CD1c-positive myeloid dendritic cell (primary cell): ENCODE results near the gene GYPE.
"Not testable (repeated sequence)": the region's sequence is repeated elsewhere in the genome, so short reads cannot be mapped to it uniquely, and the experiment has no call there.

Experiments
- DNase-seq: peaks from one replicate; pipeline ENCODE4 v3.0.0-alpha.2; 2016; ENCODE audit errors: extremely low spot score

Gene GYPE

GRCh38 chr4:143905440-143905839 is at the start of gene GYPE:
GYPE (minus strand) TSS chr4:143905559; CDS start chr4:143905507, 52 bp downstream.
- DNase-seq = not testable (repeated sequence)

DNA sequence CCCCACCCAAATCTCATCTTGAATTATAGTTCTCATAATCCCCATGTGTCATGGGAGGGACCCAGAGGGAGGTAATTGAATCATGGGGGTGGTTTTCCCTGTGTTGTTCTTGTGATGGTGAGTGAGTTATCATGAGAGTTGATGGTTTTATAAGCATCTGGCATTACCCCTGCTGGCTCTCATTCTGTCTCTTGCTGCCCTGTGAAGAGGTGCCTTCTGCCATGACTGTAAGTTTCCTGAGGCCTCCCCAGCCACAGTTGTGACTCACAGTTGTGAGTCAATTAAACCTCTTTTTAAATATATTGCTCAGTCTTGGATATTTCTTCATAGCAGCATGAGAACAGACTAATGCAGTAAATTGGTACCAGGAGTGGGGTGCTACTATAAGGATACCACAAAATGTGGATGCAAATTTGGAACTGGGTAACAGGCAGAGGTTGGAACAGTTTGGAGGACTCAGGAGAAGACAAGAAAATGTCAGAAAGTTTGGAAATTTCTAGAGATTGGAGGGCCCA is 46.2 kb upstream of the GYPE start:
- DNase-seq = not testable (repeated sequence)

DNA sequence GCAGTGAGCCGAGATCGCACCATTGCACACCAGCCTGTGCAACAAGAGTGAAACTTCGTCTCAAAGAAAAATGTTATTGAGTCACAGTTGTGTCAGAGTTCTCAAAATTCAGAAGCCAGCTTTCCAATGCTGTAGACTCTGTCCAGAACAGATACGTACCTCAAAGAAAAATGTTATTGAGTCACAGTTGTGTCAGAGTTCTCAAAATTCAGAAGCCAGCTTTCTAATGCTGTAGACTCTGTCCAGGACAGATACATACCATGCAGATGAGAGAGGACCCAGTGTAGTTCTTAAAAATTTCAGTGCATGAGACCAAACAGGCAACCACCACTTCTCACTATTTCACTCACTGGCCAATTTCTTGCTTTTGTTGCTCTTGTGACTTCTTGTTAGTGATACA is 45.6 kb upstream of the GYPE start:
- DNase-seq = not testable (repeated sequence)

GRCh38 chr4:143950185-143950584 is 44.8 kb upstream of the GYPE start:
- DNase-seq = not testable (repeated sequence)

GRCh38 chr4:143947493-143947892 is 42.1 kb upstream of the GYPE start:
- not testable (repeated sequence) for DNase-seq

DNA sequence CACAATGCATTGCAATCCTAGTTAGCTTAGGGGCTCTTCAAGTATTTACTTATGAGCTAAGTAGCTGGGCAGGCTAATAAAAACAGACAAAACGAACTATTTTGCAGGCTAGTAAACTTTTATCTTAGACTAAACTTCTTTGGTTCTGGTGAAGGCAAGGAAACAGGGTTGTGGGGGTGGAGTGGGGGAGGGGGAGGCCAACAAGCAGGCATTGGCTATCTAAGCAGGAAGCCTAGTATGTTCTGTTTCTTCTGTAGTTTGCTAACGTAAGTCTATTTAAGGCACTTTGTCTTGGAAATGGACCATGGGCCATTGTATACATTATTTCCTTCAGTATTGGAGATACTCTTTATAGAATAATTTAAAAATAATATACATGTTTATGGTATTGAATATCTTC is 35.3 kb upstream of the GYPE start:
- not testable (repeated sequence) for DNase-seq

GRCh38 chr4:143939528-143939927 is 34.2 kb upstream of the GYPE start:
- DNase-seq = no peak

DNA sequence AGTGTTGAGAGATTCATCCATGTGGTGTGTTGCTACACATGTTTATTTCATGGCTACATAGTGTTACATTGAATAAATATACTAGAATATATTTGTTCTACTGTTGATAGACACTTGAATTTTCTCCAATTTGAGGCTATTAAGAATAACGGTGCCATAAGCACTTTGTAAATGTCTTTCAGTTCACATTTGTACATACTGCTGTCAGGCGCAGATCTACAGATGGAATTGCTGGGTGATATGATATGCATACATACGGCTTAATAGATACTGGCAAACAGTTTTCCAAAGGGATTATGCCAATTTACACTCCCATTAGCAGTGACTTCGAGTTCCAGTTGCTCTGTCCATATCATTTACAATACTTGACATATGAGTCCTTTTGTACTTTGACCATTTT is 33.5 kb upstream of the GYPE start:
- not testable (repeated sequence) for DNase-seq

- DNase-seq = peak; percentile 31
These were observed 15.8 kb upstream of the GYPE start for GRCh38 chr4:143921181-143921580.

DNA sequence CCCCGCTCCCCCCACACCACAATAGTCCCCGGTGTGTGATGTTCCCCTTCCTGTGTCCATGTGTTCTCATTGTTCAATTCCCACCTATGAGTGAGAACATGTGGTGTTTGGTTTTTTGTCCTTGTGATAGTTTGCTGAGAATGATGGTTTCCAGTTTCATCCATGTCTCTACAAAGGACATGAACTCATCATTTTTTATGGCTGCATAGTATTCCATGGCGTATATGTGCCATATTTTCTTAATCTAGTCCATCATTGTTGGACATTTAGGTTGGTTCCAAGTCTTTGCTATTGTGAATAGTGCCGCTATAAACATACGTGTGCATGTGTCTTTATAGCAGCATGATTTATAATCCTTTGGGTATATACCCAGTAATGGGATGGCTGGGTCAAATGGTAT is 11.1 kb upstream of the GYPE start:
- DNase-seq = not testable (repeated sequence)

DNA sequence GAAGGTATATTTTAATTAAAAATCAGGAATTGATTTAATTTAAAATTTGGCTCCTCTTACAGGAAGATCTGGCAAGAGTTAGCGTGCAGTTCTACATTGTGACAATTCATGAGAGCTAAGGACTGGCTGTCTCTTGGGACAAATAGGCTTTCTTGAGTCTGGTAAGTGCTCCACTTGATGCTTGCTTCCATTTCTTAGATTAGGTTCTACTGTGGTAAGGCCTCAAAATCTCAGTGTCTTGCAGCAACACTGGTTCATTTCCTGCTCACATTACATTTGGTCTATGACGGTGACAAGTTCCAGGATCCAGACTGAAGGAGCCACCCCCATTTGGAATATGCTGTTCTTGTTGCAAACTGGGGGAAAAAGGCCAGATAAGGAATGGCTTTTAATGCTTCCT is 7.1 kb upstream of the GYPE start:
- DNase-seq = not testable (repeated sequence)

GRCh38 chr4:143911528-143912417 is 6.4 kb upstream of the GYPE start:
- DNase-seq = peak; percentile 5

DNA sequence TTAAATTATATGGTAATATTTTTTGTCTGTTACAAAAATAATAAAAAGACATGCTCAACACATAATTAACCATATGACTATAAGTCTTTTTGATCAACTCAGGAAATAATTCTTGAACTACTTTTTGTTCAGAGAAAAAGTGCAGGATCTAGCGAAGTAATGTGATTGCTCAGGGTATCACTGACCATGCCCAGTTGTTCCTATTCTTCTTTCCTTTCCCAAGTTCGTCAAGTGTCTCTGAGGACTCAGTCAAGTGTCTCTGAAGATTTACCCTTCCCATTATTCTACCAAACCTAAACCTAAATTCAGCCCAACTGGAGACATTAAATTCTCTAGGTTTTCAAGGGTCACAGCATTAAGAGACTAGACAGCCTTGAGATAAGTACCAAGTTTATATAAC is 5.5 kb upstream of the GYPE start:
- not testable (repeated sequence) for DNase-seq

GRCh38 chr4:143907811-143908210 is 2.5 kb upstream of the GYPE start:
- DNase-seq = peak; percentile 12

DNA sequence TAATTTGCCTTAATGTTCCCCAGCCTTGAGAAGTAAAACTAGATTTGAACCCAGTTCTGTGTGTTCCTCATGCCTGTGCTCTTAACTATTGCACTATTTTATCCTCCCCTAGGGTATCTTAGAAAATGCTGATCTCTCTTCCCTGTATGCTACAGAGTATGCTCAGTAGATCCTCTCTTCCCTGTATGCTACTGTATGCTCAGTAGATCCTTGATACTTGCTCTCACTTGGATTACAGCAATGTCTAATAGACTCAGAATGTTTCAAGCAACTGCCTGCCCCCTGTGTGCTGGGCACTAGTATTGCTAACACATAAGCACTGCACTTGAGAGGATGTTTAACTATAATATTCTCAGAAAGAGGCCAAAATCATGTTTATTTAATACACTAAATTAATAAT is 928 bp downstream of the GYPE start:
- not testable (repeated sequence) for DNase-seq

DNA sequence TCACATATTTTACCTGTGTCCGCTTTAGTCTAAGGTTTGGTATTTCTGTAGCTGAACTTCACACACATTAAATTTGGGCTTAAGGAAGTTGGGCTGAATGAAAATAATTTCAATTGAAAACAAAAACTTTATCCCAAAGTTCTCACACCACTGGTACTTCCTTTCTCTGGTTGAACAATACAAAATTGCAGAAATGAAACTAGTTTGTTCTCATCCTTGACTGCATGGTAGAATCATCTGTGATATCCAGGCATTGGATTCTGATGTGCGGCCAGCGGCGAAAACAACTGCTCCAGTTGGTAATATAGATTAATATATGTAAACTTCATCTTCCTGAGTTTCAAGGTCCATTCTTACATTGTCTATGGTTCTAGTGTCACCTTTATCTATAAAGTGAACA is 15.0 kb downstream of the GYPE start:
- not testable (repeated sequence) for DNase-seq

- DNase-seq = not testable (repeated sequence)
These were observed 17.2 kb downstream of the GYPE start for GRCh38 chr4:143888189-143888588.

- not testable (repeated sequence) for DNase-seq
These were observed 20.4 kb downstream of the GYPE start for GRCh38 chr4:143884965-143885364.

- no peak for DNase-seq
These were observed 21.8 kb downstream of the GYPE start for GRCh38 chr4:143883529-143883928.

DNA sequence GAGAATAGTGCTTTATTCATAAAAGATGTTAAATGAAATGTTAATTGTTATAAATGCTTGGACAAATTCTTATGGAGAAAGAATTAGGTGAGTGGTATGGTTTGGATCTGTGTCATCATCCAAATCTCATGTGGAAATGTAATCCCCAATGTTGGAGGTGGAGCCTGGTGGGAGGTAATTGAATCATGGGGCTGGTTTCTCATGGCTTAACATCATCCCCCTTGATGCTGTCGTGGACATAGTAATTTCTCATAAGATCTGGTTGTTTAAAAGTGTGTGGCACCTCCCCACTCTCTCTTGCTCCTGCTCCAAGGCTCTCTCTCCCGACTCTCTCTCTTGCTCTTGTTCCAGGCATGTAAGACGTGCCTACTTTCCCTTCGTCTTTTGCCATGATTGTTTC is 22.5 kb downstream of the GYPE start:
- no peak for DNase-seq

- DNase-seq = not testable (repeated sequence)
These were observed 25.8 kb downstream of the GYPE start for GRCh38 chr4:143879561-143879960.

DNA sequence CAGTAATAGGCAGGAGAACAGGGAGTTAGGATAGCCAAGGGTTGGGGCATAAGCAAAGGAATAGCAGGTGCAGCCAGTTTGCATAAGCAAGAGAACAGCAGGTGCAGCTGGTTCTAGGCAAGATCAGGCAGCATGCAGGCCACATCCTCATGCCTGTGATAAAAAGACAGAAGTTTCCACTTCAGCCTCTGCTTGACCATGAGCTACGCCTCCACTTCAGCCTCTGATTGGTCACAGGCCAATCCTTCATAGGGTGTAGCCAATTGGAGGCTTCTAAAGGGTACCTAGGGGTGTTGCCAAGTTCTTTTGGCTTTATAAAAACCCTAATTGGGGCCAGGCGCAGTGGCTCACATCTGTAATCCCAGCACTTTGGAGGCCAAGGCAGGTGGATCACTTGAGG is 30.0 kb downstream of the GYPE start:
- not testable (repeated sequence) for DNase-seq
